NCI-H1436 (cell line): ENCODE measurements around the gene GPR161.
A peak's percentile ranks its signal among the peaks of the same experiment; 100 is the strongest.

Experiments
- DNase-seq: peaks from one replicate; lab custom pipeline; 2025; lab: John Stamatoyannopoulos, UW

The GPR161 gene

DNA sequence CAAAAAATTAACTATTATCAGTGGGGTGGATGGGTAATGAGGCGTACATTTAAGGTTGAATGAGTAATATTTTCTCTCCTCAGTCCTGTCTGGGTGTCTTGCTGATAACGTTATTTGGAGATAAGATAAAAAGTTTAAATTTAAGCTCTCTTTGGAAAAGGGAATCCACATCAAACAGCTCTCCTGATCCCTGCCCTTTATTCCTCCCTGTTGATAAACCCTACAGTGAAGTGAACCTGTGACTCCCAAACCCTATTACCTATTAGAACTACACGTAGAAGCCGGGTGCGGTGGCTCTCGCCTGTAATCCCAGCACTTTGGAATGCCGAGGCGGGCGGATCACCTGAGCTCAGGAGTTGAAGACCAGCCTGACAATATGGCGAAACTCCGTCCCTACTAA, 9.9 kb upstream of the GPR161 start:
- no peak for DNase-seq

DNA sequence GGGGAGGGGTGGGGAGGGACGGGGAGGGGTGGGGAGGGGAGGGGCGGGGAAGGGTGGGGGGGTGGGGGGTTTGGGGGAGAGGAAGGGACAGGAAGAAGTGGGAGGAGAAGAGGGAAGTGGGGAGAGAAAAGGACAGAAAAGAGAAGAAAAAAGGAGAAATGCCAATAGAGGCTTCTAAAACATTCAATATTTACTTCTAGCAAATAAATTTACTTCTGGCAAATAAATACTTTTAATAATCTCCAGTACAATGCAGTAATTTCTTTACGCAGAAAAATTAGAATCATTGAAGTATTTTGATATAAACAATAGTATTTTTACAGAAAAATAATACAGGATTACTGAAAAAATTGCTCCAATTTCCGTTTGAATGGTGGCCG, 9.4 kb upstream of the GPR161 start:
- no peak for DNase-seq

DNA sequence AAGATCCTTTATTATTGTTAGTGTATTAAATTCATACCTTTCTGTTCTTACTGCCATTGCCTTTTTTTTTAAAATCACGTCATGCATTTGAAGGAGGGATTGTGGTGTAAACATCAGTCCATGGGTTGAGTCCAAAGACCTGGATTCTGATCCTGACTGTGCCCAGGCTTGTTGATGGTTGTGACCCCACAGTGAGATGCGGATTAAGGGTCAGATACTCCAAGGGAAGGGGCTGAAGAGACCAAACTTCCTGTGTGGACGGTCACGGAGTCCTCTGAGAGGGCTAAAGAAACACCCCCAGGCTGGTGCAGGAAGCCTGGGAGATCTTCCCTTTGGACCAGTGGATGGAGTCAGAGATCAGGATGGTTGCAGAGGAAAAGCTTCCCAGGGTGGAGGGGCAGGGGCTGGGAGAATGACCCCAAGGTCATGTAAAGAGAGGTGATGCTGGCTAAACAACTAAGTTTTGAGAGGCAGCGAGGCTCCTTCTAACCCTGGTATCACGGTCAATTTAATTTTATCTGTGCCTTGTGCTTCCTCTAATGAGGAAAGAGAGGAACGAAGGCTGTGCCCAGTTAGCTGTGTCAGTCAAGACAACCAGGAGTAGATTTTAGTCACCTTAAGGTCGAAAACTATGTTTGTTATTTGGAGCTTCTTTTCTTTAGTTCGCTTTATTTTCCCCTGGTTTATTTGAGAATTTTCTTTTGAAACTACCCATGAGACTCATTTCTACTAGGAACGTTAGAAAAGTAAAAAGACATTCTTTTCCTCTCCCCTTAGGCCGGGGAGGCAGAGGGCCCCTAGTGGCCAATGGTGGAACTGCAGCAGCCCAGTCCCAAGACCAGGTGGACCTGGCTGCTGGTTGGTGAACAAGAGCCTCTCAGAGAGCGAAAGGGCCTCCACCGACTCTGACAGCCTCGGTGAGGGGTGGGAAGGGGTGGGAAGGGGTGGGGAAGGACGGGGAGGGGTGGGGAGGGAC, 8.7 kb upstream of the GPR161 start:
- peak; percentile 79 for DNase-seq

DNA sequence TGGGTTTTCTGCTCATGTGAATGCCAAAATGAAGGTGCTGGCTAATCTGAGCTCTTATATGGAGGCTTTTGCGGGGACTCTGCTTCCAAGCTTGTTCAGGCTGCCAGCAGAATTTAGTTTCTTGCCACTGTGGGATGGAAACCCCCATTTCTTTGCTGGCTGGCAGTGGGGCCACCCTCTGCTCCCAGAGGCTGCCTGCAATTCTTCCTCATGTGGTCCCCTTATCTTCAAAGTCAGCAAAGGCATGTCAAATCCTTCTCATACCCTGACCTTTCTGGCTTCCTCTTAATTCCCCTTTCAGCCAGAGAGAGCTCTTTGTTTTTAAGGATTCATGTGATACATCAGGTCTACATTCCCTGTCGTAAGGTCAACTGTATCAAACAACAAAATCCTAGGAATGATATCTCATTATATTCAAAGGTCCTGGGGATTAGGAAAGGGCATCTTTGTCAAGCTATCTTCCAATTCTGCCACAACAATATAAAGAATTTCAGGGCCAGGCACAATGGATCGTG, 5.2 kb upstream of the GPR161 start:
- no peak for DNase-seq

DNA sequence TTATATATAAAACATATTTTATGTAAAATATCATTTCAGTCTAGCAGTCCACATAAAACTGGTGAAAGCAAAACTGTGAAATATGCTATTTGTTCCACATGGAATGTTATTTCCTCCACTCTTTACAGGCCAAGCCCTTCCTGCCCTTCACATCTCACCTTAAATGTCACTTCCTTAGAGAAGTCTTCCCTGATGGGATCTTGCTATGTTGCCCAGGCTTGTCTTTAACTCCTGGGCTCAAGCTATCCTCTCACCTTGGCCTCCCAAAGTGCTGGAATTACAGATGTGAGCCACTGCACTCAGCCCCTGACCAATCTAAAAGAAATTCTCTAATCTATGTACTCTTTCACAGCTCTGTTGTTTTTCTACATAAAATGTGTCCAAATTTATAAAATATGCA, 2.3 kb upstream of the GPR161 start:
- no peak for DNase-seq

DNA sequence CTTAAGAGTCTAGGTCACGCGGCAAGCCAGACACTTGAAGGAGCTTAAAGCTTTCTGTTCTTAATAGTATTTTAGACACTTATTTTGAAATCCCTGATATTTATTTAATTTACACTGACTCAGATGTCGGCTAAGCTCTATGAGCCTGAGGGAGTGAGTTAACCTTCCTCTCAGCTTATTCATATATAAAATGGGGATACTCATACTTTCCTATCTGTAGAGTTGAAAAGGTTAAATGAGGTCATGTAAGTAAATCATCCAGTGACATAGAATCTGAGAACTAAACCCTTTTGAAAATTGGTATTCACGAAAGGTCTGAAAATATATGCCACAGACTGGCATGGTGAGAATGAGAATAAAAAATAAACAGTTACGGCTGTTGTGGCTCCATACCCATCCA, 1.4 kb upstream of the GPR161 start:
- DNase-seq = no peak

DNA sequence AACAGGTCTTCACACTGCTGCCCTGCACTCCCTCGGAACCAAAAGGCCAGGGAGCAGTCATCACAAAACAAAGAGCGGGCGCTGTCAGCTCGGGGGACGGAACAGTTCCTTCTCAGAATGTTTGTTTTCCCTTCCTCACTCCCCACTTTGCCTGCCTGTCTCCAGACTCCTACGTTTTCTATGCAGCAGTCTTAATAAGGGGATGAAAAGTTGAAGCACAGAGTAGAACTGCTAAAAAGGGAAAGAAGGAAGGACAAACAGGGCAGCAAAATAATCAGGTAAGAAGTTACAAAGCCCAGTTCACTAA, 738 bp upstream of the GPR161 start:
- no peak for DNase-seq

DNA sequence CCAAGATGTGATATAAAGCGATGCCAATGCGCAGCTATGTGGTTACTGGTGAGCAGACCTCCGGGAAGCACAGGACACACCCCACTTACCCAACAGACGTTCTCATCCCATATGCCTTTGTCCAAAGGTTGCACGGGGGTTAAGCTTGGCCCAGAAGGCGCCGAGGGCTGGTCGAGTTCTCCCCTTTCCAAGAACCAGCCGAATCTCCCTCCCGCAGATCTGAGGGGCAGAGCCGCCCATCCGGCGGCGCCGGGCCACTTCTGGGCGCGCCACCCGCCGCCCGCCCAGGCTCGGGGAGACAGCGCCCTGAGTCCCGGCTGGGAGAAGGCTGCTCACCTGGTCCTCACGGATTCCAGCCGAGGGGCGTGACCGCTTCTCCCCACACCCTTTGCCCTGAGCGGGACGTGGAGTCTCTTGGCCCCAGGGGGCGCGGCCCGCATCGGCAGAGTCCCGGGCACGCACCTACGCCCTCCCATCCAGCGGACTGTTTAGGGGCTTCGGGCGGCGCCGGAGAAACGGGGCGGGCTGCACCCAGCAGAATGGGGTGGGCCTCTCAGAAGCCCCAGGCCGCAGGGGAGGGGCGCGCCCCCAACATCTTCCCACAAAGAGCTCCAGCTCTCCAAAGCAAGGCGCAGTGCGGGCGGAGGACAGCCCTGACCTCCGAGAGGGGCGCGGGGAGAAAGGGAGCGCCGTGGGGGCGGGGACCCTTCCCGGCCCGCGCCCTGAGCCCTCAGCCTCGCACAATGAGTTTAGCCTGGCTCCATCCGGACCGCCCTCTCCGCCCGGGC, 615 bp downstream of the GPR161 start:
- no peak for DNase-seq

DNA sequence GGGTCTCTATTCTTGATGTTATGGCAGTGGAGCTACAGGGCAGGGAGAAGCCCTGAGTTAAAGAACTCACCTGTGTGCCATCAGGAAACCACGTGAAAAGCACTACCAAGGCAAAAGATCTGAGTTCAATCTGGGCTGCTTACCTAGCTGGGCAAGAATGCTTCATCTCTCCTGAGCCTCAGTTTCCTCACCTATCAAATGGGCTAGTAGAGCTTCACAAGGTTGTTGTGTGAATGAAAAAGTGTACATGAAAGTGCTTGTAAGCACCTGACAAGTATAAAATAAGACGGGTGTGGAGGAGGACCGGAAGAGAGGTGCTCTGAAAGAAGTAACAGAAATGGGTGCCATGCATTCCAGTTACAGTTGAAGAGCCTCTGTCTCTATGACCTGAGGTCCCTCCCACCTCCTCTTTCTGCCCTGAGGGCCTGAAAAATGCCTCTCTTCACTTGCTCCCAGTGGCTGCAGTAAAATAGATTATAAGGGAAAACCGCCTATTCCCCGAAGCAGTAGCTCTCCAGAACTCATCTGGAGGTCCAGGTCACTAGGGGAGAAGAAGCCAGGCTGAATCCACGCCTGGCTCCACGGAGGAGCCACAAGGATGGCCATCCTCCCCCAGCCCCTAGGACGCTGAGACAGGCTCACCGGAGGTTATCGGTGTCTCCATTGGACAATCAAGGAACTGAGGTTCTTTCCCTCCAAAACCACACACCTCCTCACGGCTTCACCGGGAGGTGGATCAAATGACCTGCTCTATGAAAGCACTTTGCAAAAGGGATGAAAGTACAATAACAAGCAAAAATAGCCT, 1.4 kb downstream of the GPR161 start:
- peak; percentile 7 for DNase-seq

DNA sequence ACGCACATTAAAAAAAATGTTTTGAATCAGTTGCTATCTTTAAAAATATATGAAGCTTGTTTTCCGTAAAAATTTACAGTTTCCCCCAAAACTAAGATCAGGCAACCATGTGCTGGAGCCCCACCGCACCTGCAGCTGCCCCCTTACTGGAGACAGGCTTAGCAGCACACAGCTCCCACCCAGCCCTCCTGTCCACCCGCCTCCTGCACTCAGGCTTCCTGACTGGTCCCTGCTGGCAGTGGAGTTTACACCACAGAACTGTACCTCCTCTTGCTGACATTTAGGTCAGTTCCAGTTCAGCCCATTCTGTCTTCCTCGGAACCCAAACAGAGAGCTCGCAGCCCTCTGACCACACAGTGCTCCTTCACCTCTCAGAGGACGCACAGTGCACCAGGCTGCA, 2.1 kb downstream of the GPR161 start:
- no peak for DNase-seq

DNA sequence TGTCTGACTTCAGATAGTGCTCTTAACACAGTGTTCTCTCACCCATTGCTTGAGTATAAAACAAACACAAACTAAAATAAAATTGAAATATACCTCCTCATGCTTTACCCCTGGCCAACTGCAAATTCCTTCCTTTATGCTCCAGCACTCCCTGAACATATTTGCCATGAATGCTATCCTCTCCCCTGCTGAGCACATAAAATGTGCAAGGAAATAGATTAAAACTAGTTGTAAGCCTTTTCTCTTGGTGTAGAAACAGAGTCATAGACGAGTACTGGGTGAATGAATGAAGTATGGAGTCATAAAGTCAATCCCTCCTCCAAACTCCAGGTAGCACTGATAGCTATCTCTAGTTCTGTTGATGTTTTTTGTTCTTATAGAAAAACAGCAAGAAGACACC, 2.6 kb downstream of the GPR161 start:
- DNase-seq = no peak

DNA sequence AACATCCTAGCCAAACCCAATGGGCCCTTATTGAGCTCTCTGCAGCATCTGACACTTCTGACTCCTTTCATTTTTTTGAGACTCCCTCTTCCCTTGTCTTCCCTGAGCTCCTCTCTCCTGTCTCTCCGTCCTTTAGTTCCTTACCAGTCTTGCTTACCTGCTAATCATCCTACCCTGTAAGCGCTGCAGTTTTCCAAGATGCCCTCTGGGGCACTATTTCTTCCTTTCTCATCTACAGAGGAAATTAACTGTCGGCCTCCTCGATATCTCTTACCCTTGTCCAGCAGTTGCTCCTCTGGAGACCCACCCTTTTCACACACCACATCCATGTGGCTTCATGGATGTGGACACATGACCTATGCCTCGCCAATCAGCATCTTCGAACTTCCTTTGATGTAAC, 6.8 kb downstream of the GPR161 start:
- DNase-seq = no peak

DNA sequence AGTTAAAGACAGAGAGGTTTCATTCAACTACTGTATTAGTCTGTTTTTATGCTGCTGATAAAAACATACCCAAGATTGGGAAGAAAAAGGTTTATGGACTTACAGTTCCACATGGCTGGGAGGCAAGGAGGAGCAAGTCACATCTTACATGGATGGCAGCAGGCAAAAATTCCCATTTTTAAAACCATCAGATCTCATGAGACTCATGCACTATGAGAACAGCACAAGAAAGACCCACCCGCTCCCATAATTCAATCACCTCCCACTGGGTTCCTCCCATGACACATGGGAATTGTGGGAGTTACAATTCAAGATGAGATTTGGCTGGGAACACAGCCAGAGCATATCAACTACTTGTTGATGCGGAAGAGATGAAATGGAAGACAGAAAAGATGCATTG, 9.2 kb downstream of the GPR161 start:
- no peak for DNase-seq

DNA sequence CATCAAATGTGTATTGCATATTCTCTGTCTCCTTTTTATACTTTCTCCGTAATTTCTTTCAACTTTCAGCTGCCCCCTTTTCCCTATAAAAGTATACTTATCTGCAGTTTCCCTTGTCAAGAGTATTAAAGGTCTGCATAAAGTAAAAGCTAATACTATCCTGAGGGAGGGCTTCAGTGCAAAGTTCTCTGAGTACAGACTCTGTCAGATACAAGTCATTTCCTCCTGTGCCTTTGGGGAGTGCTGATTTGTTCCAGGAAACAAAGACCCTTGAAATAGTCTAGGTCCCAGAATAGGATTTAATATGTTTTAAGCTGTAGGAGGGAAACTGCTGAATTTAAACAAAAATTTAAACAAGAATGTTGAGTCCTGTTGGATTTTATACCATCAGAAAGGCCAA, 11.7 kb downstream of the GPR161 start:
- DNase-seq = no peak

DNA sequence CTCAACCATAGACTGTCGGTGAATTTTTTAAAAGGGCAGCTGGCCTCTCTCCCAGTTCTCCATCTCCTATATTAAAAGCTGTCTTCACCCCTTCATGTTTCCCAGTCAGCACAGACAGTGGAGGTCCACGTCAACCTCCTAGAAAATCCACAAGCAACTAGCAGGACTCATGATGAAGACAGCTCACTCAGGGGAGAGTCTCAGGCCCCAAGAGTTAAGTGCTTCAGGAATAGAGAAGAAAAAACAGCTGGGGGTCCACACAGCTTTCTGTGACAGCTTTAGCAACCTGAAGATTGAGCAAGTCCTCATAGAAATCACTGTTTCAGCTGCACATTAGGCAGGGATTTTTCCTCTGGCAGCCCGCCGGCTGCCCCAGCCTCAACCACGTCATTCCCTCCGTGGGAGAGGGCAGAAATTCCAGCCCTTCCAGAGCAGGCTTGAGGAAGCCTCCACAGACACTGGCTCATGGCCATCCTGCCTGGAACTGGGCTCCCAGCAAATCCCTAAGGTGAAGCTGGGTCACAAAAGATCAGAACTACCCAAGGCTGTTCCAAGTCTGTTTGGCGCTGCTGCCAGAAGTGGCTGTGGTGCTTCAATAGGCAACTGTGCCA, 15.2 kb downstream of the GPR161 start:
- no peak for DNase-seq

DNA sequence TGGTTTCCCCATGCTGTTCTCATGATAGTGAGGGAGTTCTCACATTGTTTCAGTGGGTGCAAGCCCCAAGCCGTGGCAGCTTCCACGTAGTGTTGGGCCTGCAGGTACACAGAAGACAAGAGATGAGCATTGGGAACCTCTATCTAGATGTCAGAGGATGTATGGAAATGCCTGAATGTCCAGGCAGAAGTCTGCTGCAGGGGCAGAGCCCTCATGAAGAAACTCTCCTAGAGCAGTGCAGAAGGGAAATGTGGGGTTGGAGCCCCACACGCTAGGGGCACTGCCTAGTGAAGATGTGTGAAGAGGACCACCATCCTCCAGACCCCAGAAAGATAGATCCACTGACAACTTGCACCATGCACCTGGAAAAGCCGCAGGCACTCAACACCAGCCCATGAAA, 17.0 kb downstream of the GPR161 start:
- DNase-seq = no peak

DNA sequence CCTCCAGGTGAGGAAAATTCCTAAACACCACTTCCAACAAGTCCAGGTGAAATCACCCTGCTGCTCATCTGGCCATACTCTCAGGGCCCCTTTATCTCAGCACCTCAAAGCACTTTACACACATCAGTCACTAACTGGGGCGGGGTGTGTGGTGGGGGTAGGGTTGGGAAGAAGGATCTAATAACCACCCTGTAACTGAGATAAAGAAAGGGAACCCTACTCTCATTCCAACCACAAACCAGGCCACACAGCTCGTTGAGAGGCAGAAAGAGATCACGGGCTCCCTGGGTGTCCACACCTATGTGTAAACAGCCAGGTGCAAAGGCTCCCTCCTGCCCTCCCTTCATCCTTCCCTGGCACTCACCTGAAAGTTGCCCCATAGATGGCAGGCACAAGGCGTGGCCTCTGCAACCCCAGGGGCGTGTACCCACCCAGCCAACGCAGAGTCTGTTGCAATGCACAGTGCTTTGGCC, 20.4 kb downstream of the GPR161 start:
- no peak for DNase-seq

DNA sequence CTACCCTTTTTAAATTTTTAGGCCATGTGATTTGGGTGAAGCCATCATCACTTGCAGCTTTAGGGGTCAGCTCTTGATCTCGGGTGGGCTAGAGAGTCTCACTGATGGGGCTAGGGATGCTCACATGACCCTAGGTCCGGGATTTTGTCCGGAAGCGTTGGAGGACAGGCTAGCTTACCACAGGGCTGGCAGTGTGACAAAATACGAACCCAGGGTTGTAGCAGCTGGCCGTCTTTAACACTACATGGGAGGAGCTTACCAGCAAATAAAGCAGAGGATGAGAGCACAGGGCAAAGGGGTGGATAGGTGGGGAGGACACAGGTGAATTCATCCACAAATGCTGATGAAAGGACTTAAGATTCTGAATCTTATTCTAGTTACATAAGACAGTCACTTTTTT, 21.9 kb downstream of the GPR161 start:
- DNase-seq = no peak

DNA sequence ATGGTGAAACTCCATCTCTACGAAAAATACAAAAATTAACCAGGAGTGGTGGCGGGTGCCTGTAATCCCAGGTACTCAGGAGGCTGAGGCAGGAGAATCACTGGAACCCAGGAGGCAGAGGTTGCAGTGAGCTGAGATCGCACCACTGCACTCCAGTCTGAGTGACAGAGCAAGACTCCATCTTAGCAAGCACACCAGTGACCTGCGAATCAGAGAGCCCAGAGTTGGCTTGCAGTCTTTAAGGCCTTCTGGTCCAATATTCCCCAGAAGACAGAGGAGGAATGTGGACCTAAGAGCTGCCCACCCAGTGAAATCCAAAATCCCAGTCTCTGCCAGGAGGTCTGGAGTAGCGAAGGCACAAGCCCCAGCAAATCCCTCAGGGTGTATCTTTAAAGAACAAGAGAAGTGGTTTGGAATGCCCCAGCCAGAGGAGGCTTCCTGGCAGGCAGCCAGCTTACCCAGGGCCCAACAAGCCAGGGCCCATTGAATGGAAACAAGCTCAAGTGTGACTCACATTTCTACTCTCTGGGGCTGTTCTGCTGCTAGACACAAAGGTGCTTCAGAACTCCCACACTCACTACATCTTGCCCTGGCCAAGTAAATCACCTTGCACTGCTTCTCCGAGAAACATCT, 23.9 kb downstream of the GPR161 start:
- DNase-seq = peak; percentile 60

DNA sequence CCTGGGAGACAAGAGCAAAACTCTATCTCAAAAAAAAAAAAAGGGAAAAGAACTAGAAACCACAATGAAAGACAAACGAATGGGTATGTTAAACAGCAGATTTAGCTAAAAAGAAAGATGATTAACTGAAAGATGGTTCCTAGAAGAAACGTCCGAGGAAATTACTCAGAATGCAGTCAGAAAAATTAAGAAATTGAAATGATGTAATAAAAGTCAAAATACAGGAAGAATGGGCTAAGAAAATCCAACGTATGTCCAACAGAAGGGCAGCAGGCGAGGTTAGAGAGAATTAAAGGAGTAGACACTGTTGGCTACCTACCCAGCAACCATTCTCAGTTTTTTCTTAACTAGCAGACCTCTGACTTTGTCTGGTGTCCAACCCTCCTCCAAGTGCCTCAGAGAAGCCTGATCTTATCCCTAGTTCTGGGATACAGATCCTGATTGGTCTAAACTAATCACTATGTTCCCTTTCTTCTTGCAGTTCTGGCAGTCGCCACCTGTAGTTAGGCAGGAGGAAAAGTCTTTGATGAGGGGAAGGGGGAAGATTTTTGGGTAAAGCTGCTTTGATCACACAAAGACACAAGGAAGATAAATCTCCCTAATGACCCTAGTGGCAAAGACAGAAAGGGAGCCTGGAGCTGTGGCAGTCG, 25.7 kb downstream of the GPR161 start:
- DNase-seq = no peak

DNA sequence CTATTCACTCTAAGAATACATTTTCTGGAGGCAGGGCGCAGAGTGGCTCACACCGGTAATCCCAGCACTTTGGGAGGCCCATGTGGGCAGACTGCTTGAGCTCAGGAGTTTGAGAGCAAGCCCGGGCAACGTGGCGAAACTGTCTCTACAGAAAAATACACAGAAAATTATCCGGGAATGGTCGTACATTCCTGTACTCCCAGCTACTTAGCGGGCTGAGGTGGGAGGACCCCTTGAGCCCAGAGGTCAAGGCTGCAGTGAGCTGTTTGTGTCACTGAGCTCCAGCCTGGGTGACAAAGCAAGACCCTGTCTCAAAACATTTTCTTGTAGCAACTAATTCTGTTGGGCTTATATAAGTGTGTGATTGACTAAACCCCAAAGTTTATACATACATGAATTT, 30.5 kb downstream of the GPR161 start:
- DNase-seq = no peak
